NCI-H1436 treated with DMSO at 0.1 percent for 48 hours (cell line): Measurements from ENCODE around the gene DIPK1A.
"Not testable (repeated sequence)": the region's sequence is repeated elsewhere in the genome, so short reads cannot be mapped to it uniquely, and the experiment has no call there.

Experiments used
- DNase-seq: peaks from one replicate; lab custom pipeline; 2025; lab: John Stamatoyannopoulos, UW

Gene DIPK1A

DNA sequence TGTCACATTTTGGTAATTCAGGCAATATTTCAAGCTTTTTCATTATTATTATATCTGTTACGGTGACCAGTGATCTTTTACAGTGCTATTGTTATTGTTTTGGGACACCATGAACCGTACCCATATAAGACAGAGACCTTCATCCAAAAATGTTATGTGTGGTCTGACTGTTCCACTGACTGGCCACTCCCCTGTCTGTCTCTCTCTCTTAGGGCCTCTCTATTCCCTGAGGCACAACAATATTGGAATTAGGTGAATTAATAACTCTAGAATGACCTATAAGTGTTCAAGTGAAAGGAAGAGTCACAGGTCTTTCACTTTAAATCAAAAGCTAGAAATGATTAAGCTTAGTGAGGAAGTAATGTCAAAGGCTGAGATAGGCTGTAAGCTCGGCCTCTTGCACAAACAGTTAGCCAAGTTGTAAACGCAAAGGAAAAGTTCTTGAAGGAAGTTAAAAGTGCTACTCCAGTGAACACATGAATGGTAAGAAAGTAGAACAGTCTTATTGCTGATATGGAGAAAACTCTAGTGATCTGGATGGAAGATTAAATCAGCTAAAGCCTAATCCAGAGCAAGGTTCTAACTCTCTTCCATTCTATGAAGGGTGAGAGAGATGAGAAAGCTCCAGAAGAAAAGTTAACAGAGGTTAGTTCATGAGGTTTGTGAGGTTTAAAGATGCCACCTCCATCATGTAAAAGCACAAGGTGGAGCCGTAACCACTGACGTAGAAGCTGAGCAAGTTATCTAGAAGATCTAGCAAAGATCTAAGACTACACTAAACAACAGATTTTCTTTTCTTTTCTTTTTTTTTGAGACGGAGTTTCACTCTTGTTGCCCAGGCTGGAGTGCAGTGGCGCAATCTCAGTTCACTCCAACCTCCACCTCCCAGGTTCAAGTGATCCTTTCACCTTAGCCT, 19.7 kb upstream of the DIPK1A start:
- DNase-seq = no peak

DNA sequence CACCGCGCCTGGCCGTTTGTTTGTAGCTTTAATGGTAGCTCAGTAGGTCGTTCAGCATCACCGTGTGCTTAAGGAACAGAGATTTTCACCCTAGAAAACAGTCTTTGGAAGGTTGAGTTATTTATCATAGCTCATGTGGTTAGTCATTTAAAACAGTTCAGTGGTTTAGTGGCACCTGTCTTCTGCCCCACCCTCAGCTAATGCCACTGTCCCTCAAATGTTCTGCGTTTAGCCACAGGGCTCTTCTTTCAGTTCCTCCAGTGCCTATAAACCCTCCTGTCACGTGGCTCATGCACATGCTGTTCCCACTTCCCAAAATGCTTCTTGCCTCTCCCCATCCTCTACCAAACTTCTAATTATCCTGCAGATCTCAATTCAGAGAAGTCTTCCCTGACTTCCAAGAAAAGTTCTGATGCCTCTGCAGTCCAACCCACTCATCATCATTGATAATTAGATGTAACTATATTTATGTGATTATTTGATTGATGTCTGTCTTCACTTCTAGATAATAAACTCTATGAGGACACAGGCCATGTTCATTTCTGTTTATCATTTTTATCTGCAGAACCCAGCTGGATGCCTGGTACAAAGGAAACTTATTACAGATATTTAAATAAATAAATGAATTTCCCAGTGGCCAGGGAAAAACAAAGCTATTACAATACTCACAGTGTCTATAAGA, 14.4 kb upstream of the DIPK1A start:
- DNase-seq = no peak

DNA sequence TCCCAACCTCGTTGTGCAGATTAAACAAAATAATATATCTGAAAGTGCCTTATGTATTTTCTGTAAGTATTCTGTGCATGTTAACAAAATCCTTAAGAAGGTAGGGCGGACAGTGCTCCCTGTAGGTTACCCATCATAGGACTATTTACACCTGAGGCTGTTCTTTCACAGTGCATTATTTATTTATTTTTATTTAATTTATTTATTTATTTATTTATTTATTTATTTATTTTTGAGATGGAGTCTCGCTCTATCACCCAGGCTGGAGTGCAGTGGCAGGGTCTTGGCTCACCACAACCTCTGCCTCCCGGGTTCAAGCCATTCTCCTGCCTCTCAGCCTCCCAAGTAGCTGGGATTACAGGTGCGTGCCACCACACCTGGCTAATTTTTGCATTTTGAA, 12.8 kb upstream of the DIPK1A start:
- not testable (repeated sequence) for DNase-seq

DNA sequence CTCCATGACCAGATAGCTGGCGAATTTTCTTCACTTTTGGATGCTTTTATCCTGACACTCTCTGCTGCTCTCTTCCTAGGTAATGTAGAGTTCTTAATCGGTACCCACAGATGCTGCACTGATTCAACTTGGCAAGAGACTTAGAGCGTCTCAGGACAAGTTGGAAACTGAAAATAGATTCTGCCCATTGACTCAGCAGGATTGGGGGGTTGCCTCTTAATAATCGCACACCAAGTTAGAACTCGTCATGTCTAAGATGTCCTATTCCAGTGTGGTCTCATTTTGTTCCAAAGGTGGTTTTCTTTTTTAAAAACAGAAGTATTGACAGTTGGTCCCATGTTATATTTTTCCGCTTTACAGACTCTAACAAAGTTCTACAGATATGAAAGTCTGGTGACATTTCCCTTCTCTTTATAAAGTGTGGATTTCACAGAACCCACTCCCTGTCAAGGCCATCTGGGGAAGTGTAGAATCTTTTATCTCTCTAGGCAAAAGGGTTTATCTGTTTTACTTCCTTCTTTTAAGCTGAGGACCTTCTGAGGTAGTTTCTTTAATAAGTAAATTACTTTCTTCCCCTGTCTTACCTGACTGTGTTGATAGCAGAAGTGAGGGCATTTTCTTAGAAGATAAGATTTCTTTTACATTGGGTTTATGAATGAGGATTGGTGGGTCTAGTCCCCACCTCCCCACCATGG, 12.1 kb upstream of the DIPK1A start:
- DNase-seq = no peak

DNA sequence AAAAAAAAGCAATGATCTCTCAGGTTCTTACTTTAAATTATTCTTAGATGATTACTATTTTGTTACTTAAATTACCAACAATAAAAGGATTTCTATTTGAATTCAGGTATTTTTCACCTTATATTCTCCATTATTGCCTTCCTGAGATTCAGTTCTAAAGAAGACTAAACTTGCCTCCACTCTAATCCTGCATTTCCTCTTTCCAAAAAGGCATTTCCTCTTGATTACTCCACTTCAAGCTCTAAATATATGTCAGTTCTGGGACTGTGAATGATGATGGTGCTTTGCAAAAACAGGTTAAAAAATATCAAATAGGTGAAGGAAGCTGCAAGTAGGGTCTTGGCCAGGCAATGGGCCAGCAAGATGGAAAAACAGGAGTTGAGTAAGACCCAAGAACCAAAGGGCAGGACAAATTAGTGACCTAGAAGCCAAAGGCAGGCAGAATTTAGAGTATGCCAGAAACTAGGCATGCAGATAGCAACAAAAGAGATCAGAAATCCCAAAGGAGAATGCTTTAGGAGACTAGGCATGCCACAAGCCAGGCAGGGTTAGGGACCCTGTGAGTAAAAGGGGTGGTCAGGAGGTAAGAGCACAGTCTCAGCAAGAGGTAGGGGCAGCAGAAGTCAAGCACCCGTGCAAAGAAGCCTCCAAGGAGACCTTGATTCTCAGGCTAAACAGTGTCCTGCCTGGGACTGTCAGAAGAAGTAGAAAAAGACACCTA, 11.3 kb upstream of the DIPK1A start:
- DNase-seq = no peak

DNA sequence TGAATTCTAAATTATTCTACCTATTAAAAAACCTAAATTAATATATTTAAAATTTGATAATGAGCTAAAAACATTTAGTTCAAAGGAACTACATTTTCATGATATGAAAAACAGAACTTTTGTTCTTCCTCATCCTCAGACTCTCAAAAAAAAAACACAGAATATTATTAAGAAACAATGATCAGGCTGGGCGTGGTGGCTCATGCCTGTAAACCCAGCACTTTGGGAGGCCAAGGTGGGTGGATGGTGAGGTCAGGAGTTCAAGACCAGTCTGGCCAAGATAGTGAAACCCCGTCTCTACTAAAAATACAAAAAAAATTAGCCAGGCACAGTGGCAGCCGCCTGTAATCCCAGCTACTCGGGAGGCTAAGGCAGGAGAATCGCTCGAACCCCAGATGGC, 10.7 kb upstream of the DIPK1A start:
- DNase-seq = not testable (repeated sequence)

DNA sequence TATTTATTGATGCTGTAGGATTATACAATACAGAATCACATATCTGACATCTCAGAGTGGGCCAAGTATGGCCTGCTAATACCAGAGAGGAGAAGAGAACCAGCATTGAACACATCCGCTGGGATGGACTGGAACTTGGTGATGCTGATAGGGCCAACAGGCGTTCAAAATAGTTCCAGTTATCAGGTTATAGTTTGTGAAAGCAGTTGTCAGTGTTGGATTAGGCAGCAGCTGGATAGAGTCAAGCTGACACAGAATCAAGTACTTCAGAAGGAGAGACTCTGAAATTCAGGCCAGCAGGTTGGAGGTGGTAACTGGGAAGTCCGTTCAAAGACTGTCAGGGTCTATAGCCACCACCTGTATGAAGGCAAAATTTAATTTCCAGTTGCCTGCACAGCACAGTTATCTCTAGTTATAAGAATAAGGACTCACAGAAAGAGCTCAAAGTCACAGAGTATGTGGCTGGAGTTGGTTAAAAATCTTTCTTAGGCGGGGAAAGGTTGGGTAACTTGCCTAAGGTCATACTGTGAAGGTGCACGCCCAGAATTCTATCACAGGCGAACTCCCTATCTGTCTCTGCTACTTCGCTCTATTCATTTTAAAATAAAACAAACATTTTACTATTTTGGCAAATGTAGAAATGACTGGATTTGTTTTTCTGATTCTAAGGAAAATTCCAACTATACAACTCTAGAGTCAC, 9.9 kb upstream of the DIPK1A start:
- no peak for DNase-seq

DNA sequence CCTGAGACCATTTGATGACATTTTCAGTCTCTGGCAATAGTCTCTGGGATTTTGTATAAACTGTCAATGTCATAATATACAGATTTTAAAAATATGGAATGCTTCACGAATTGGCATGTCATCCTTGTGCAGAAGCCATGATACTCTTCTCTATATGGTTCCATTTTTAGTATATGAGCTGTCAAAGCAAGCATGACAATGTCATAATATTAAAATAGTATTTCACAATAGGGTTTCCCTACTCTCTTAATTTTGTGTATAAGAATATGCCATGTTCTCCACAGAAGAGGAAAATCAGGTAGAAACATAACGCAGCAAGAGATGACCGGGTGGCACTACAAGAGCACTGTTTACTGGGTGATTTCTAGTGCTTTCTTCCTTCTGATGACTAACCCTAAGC, 8.3 kb upstream of the DIPK1A start:
- DNase-seq = no peak

DNA sequence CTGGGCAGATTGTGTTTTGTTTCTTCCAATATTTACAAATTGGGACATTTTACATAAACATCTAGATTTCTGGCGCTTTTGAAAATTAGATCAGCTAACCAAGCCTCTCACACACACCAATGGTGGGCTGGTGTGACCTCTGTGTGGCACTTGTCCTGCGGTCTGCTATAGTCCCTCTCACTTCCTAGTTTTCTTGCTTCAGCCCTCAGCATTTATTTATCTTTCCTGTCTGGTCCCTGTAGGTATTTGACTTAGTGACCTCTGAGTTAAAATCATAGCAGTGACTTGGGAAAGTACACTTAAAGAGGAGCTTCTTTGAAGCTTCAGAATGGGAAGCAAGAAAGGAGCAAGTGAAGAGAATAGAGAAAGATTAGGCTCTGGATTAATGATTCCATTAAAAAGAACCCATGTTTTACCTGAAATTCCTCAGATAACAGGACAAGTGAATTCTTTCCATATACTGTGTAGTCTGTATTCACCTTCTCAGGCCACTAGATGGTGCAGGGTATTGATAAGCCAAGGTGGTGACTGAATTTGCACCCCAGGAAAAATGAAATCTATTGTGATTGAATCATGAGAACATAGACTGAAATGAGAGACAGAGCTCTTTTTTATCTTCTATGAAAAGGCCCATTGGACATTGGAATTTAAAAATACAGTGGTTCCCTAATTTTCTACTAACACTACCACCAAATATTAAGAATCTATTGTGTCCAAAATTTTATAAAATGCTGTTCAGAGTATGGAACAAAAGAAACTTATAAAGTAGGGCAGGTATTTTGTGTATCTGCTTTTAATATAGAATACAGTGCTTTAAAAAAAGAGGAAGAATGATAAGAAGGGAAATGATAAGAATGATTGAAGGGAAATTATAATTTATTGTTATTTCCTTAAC, 7.1 kb upstream of the DIPK1A start:
- DNase-seq = no peak

DNA sequence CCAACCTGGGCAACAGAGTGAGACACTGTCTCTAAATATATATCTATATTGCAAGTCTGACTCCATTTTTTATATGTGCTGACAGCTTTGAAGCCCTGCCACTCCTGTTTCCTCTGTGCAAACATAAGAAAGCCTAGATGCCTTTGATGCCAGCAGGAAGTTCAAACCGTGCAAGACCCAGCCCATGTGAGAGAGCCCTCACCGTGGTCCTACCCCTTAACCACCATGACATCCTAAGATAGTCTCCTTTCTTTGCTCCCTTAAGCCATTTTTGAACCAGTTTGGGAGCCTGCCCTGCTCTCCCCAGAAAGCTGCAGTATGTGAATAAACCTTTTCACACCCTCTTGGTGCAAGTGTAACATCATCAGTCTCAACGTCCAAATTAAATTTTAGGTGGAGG, 3.7 kb upstream of the DIPK1A start:
- DNase-seq = no peak

DNA sequence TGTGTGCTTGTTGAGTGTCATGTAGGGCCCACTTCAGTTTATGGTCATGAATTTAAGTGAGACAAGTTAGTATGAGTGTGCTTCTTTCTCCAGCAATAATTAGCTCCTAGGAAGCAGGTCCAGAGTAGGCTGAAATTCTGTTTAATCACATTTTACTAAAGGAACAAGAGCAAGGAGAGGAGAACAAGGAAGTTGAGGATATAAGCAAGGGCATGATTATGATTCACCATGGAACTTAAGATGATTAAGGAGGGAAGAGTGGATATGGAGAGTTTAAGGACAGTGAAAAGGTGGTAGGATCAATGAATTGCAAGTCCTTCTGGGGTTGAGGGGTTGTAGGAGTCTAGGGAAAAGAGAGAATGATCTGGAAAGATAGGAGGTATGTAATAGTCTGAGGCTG, 3.1 kb upstream of the DIPK1A start:
- no peak for DNase-seq

DNA sequence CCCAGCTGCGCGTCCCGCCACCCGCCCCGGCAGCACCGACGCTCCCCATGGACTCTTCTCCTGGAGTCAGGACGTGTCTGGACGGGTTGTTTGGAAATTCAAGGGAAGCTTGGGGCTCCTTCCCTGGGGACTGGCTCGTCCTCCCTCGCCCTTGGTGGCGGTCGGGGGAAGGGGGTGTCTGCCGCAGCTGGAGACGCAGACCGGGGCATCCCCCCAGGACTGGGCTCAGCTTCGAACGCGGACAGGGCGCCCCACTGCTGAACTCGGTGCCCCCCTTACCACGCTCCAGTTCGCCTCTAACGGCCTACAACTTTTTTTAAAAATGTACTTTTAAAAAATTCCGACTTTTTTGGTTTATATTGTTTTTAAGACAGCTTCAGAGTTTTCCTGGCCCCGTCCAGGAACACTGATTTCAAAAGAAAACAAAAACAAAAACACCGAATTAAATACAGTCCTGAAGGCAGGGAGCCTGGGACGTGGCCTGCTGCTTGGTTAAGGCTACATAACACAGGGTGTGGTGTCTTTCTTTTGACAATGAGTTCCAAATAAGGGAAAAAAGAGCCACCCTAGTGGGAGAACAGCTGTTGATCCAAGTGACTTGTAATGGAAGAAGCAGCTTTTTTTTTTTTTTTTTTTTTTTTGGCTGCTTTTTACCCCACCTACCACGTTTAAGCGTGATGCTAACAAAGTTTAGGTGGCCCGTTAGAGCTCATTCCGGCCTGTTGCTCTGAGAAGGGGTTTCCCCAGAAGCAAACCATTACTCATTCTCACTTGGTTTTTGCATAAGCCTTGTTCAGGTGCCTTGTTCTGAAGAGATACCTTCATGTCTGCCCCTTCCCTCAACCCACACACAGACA, 862 bp upstream of the DIPK1A start:
- DNase-seq = no peak

DNA sequence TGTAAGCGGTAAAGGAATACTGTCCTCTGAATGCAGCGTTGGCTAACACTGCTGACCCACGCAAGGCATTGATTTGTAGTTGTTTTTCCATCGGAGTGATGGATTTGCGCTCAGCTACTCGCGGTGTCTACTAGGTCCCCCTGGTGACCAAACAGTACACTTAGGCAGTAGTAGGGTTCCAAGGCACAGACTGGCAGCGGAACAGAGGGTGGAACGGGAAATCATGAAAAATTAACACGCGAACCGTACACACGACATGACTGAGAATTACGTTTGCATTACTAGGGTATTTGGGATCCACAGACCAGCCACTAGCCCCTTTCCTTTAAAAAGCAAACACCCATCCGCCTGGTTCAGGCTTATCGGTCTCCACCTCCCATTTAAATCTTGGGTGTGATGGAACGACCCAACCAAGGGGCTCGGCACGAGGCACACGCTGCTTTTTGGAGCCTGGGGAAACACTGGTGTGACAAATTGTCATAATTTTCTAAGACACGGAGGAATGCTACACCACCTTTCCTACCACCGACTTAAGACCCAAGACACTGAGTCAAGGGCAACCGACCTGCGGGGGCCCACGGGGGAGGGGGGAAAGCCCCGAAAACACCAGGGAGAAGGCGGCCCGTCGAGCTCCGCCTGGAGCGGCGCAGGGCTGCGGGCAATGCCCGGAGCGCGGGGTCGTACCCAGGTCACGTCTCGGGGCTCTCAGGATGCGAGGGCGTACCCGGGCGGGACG, 699 bp downstream of the DIPK1A start:
- peak; percentile 27 for DNase-seq

DNA sequence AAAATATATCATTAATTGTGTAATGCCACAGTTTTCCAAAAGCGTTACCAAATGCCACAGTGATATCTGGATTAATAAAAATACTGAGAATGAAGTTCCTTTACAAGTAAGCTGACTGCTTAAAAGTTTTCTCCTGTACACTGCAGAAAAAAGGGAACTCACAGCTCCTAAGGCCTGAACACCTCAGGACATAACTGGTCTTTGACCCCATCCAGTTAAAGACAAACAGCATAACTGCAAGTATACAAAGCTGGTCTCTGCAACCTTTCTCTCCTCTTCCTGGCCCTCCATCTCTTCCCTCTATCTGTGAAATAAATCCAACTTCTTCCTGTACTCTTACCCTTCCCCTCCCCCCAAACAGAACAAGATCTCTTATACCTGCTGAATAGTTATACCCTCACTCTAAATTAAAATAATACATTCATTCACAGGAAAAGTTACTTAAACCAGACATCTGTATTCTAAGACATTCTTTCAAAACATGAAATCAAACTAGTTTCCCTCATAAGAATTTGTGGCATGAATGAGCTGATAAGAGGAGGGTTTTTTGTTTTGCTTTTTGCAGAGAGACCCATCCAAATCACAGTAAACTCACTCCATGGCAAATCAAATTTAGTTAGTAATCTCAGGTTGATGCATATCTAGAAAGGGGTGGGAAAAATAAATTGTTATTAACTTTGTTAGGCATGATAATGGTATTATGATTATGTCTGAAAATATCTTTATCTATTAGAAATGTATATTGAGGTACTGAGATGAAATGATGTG, 2.9 kb downstream of the DIPK1A start:
- no peak for DNase-seq

DNA sequence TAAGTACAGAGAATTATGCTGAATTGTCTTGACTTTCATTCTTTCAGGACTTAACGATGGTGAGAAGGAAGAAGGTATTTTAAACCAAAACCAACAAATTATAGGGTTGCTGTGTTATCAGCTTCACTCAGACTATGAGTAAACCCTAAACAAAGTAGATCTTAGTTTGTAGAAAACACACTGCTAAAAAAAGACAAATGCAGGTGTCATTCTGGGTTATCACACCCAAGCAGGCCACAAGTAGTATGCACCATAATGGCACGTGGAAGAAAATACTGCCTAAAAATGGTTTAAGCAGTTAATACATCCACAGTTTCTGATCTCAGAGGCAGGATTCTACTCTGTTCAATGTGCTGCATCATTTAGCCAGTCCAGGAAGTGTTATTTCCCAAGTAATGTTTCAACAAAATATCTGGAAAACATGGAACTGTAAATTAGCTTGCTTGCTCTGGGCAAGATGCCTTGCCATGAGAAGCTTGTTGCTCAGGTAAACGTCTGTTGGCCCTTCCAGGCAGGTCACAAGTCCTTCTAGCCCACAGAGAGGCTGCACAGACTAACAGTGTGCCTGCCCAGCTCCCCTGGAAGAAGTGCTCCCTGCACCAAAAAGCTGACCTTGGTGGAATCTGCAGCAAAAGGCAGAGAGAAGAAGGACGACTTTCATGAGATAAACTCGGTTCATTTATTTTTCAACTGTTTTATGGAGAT, 4.1 kb downstream of the DIPK1A start:
- DNase-seq = no peak

DNA sequence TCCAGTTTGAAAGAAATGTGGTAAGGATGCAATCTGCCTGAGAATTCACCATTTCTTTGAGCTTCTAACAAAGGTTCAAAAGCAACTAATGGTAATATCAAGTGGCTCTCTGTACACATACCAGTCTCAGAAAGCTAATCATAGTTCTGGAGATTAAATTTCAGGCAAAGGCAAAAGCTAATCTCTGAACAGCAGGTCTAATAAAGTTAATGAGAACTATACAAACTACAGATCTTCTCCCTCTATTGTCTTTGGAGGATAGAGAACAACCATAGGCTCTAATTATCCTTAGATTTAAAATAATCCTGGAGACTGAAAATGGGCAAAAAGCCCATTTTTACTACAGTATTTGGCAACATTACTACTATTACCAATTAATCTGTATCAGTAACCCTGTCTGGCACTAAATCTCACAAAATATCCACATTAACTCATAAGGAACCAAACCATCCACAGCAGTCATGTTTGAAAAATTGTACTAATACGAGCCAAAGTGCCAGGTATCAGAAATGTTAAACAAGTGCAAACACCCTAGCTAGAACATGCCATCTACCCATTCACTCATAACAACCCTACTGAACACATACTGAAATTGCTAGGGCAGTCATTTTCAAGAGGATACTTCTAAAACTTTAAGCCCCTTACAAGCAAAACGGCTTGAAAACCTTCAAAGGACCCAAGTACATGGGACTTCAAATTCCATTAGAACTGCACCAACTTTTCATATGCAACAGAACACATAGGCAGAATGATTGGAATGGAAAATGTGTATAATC, 4.8 kb downstream of the DIPK1A start:
- no peak for DNase-seq

DNA sequence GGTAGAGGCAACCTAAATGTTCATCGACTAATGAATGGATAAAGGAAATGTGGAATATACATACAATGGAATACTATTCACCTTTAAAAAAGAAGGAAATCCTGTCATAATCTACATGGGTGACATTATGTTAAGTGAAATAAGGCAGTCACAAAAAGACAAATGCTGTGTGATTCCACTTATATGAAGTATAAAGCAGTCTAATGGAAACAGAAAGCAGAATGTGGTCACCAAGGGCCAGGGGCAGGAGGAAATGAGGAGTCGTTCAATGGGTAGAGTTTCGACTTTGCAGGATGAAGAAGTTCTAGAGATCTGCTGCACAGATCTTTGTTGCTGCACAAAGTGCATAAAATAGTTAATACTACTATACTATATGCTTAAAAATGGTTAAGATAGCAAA, 7.8 kb downstream of the DIPK1A start:
- DNase-seq = no peak
